GM11168 (cell line): Measurements from ENCODE around the gene MRPL55.
"Not testable (repeated sequence)": the region's sequence is repeated elsewhere in the genome, so short reads cannot be mapped to it uniquely, and the experiment has no call there.

ENCODE experiments used
- in situ Hi-C: fragments of 300-500 bp; cut with MboI; formaldehyde crosslinking; loops from one replicate; pipeline ENCODE4 v1.12.0; 2022; ENCODE audit warnings: low sequenced_read_pairs; ENCODE audit not compliant: unreplicated experiment

The MRPL55 gene

GRCh38 chr1:228125185-228125584, 16.1 kb upstream of the MRPL55 start:
- in situ Hi-C loops: no loop called here

GRCh38 chr1:228123505-228123904, 14.4 kb upstream of the MRPL55 start:
- in situ Hi-C loops: no loop called here

GRCh38 chr1:228122921-228123441, 13.9 kb upstream of the MRPL55 start:
- in situ Hi-C loops: no loop called here

- in situ Hi-C loops: no loop called here
These were observed 11.9 kb upstream of the MRPL55 start for GRCh38 chr1:228120857-228121489.

- in situ Hi-C loops: no loop called here
These were observed 11.3 kb upstream of the MRPL55 start for GRCh38 chr1:228120351-228120750.

- in situ Hi-C loops: no loop called here
These were observed 8.9 kb upstream of the MRPL55 start for GRCh38 chr1:228118040-228118439.

GRCh38 chr1:228117335-228117734, 8.2 kb upstream of the MRPL55 start:
- in situ Hi-C loops: no loop called here

GRCh38 chr1:228114827-228115226, 5.7 kb upstream of the MRPL55 start:
- in situ Hi-C loops: no loop called here

- in situ Hi-C loops: no loop called here
These were observed 3.5 kb upstream of the MRPL55 start for GRCh38 chr1:228112617-228113016.

- in situ Hi-C loops: no loop called here
These were observed 3.1 kb upstream of the MRPL55 start for GRCh38 chr1:228112167-228112566.

- in situ Hi-C loops: not testable (repeated sequence)
These were observed 2.2 kb upstream of the MRPL55 start for GRCh38 chr1:228111315-228111714.

GRCh38 chr1:228110556-228110955, 1.5 kb upstream of the MRPL55 start:
- in situ Hi-C loops: no loop called here

GRCh38 chr1:228109962-228110488, 926 bp upstream of the MRPL55 start:
- in situ Hi-C loops: no loop called here

GRCh38 chr1:228108742-228109072, 392 bp downstream of the MRPL55 start:
- in situ Hi-C loops: no loop called here

GRCh38 chr1:228108055-228108690, 926 bp downstream of the MRPL55 start:
- in situ Hi-C loops: no loop called here

- in situ Hi-C loops: no loop called here
These were observed 1.5 kb downstream of the MRPL55 start for GRCh38 chr1:228107636-228108035.

GRCh38 chr1:228106800-228107054, 2.4 kb downstream of the MRPL55 start:
- in situ Hi-C loops: no loop called here

- in situ Hi-C loops: no loop called here
These were observed 2.9 kb downstream of the MRPL55 start for GRCh38 chr1:228105996-228106799.

- in situ Hi-C loops: no loop called here
These were observed 3.7 kb downstream of the MRPL55 start for GRCh38 chr1:228105270-228105995.

GRCh38 chr1:228104526-228105269, 4.4 kb downstream of the MRPL55 start:
- in situ Hi-C loops: no loop called here
